SK-N-SH treated with all-trans-retinoic acid at 6 μM for 48 hours (cell line): ENCODE measurements around the gene PARP15.

Experiments
- ATAC-seq: fragments of 200-7000 bp; cut with Tn5 transposase; 3 replicates; pipeline ENCODE4 v1.9.1; 2020; ENCODE audit warnings: mild to moderate bottlenecking, moderate library complexity
- ARNTL ChIP-seq: fragments of 450-650 bp; formaldehyde crosslinking; IDR thresholded peaks from 2 replicates; pipeline ENCODE4 v1.5.0; 2020; ENCODE audit warnings: low read depth, mild to moderate bottlenecking, moderate library complexity, borderline replicate concordance
- BACH2 ChIP-seq: fragments of 250-450 bp; sonication (Bioruptor Pico); IDR thresholded peaks from 2 replicates; pipeline ENCODE4 v1.9.0; 2021; ENCODE audit warnings: mild to moderate bottlenecking, borderline replicate concordance
- CSDC2 ChIP-seq: fragments of 250-450 bp; sonication (Bioruptor Pico); IDR thresholded peaks from 2 replicates; pipeline ENCODE4 v1.5.0; 2020; ENCODE audit warnings: mild to moderate bottlenecking, moderate library complexity
- ESRRG ChIP-seq: fragments of 250-450 bp; sonication (Bioruptor Pico); IDR thresholded peaks from 2 replicates; pipeline ENCODE4 v1.6.1; 2021; ENCODE audit warnings: mild to moderate bottlenecking
- GLIS3 ChIP-seq: fragments of 250-450 bp; sonication (Bioruptor Pico); IDR thresholded peaks from 2 replicates; pipeline ENCODE4 v1.5.0; 2020; ENCODE audit warnings: mild to moderate bottlenecking, moderate library complexity
- ISL1 ChIP-seq: fragments of 250-450 bp; sonication (Bioruptor Pico); IDR thresholded peaks from 2 replicates; pipeline ENCODE4 v2.1.2; 2022; ENCODE audit warnings: mild to moderate bottlenecking, moderate library complexity
- OSR1 ChIP-seq: fragments of 250-450 bp; sonication (Bioruptor Pico); IDR thresholded peaks from 2 replicates; pipeline ENCODE4 v1.8.0; 2022; ENCODE audit warnings: moderate library complexity, mild to moderate bottlenecking, inconsistent platforms
- POU6F1 ChIP-seq: fragments of 250-450 bp; sonication (Bioruptor Pico); IDR thresholded peaks from 2 replicates; pipeline ENCODE4 v1.8.0; 2021; ENCODE audit warnings: low read depth, mild to moderate bottlenecking, moderate library complexity, borderline replicate concordance
- PPARA ChIP-seq: fragments of 250-450 bp; sonication (Bioruptor Pico); IDR thresholded peaks from 2 replicates; pipeline ENCODE4 v1.5.0; 2020; ENCODE audit warnings: mild to moderate bottlenecking, borderline replicate concordance
- RARB ChIP-seq: fragments of 250-450 bp; sonication (Bioruptor Pico); IDR thresholded peaks from 2 replicates; pipeline ENCODE4 v1.8.0; 2021; ENCODE audit warnings: mild to moderate bottlenecking, moderate library complexity
- TCF4 ChIP-seq: fragments of 250-450 bp; sonication (Bioruptor Pico); IDR thresholded peaks from 2 replicates; pipeline ENCODE4 v1.8.0; 2021; ENCODE audit warnings: mild to moderate bottlenecking, moderate library complexity, borderline replicate concordance
- TOX ChIP-seq: fragments of 250-450 bp; sonication (Bioruptor Pico); IDR thresholded peaks from 2 replicates; pipeline ENCODE4 v1.8.0; 2021; ENCODE audit warnings: mild to moderate bottlenecking, moderate library complexity, borderline replicate concordance
- ZC3H10 ChIP-seq: fragments of 250-450 bp; sonication (Bioruptor Pico); IDR thresholded peaks from 2 replicates; pipeline ENCODE4 v1.5.1; 2021; ENCODE audit warnings: mild to moderate bottlenecking, moderate library complexity
- ZFP30 ChIP-seq: fragments of 450-650 bp; formaldehyde crosslinking; IDR thresholded peaks from 2 replicates; pipeline ENCODE4 v1.5.0; 2022; ENCODE audit warnings: mild to moderate bottlenecking, moderate library complexity
- ZNF565 ChIP-seq: fragments of 450-650 bp; formaldehyde crosslinking; conservative IDR thresholded peaks from 2 replicates; pipeline ENCODE4 v1.5.0; 2020; ENCODE audit warnings: low read depth, mild to moderate bottlenecking, moderate library complexity
- TF ChIP-seq, protein P1 (sequence below): fragments of 250-450 bp; sonication (Bioruptor Pico); IDR thresholded peaks from 2 replicates; pipeline ENCODE4 v1.5.1; 2020; ENCODE audit warnings: low read depth, mild to moderate bottlenecking, moderate library complexity
- TF ChIP-seq, protein P2 (sequence below): fragments of 250-450 bp; sonication (Bioruptor Pico); IDR thresholded peaks from 2 replicates; pipeline ENCODE4 v1.5.0; 2020; ENCODE audit warnings: mild to moderate bottlenecking, moderate library complexity
- TF ChIP-seq, protein P3 (sequence below): fragments of 250-450 bp; sonication (Bioruptor Pico); IDR thresholded peaks from 2 replicates; pipeline ENCODE4 v1.8.0; 2020; ENCODE audit warnings: mild to moderate bottlenecking, moderate library complexity, borderline replicate concordance

PARP15 gene

GRCh38 chr3:122674339-122674738 lies 96.9 kb downstream of the PARP15 start (continued):
- TF ChIP-seq, protein P1, sequence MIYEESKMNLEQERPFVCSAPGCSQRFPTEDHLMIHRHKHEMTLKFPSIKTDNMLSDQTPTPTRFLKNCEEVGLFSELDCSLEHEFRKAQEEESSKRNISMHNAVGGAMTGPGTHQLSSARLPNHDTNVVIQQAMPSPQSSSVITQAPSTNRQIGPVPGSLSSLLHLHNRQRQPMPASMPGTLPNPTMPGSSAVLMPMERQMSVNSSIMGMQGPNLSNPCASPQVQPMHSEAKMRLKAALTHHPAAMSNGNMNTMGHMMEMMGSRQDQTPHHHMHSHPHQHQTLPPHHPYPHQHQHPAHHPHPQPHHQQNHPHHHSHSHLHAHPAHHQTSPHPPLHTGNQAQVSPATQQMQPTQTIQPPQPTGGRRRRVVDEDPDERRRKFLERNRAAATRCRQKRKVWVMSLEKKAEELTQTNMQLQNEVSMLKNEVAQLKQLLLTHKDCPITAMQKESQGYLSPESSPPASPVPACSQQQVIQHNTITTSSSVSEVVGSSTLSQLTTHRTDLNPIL = no peak
- no peak for TF ChIP-seq ZNF565 (CRISPR knock-in tag)
- TF ChIP-seq BACH2 (CRISPR knock-in tag) = no peak

- ATAC-seq = no peak; the same call in 2 of the 3 replicates
- TF ChIP-seq ISL1 (CRISPR knock-in tag) (peak; percentile 87), ZC3H10 (CRISPR knock-in tag) (peak; percentile 79; the same call in 1 of the 2 replicates), POU6F1 (CRISPR knock-in tag) (0 out of 2 replicates have a peak, but pooled peaks have one; percentile 16), ESRRG (no peak), GLIS3 (no peak), TOX (CRISPR knock-in tag) (peak; percentile 29; the same call in 1 of the 2 replicates), ZNF565 (CRISPR knock-in tag) (no peak)
- TF ChIP-seq, protein P1 = 0 out of 2 replicates have a peak, but pooled peaks have one; percentile 26
- TF ChIP-seq, protein P2, sequence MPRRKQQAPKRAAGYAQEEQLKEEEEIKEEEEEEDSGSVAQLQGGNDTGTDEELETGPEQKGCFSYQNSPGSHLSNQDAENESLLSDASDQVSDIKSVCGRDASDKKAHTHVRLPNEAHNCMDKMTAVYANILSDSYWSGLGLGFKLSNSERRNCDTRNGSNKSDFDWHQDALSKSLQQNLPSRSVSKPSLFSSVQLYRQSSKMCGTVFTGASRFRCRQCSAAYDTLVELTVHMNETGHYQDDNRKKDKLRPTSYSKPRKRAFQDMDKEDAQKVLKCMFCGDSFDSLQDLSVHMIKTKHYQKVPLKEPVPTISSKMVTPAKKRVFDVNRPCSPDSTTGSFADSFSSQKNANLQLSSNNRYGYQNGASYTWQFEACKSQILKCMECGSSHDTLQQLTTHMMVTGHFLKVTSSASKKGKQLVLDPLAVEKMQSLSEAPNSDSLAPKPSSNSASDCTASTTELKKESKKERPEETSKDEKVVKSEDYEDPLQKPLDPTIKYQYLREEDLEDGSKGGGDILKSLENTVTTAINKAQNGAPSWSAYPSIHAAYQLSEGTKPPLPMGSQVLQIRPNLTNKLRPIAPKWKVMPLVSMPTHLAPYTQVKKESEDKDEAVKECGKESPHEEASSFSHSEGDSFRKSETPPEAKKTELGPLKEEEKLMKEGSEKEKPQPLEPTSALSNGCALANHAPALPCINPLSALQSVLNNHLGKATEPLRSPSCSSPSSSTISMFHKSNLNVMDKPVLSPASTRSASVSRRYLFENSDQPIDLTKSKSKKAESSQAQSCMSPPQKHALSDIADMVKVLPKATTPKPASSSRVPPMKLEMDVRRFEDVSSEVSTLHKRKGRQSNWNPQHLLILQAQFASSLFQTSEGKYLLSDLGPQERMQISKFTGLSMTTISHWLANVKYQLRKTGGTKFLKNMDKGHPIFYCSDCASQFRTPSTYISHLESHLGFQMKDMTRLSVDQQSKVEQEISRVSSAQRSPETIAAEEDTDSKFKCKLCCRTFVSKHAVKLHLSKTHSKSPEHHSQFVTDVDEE (CRISPR knock-in tag) = peak; percentile 62; the same call in 1 of the 2 replicates
Observed at GRCh38 chr3:122676759-122677158, 99.3 kb downstream of the PARP15 start.

DNA sequence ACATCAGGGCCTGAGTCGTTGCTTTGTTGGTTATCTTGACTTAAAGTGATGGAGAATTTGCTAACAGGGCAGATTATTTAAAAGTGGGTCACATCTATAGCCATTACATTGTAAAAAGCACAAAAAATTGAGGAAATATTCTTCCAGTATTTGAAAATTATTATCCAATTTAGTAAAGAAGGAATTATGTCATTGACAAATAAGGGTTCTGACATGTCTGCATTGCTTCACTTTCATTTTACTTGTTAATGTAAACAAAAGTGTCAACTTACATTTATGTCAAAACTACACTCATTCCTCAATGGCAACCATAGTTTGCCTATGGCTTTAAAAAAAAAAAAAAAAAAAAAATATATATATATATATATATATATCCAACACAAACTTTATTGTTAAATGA lies 99.8 kb downstream of the PARP15 start:
- ATAC-seq = no peak
- TF ChIP-seq ARNTL (CRISPR knock-in tag) = no peak
- TF ChIP-seq, protein P2 (CRISPR knock-in tag) = 0 out of 2 replicates have a peak, but pooled peaks have one; percentile 5

GRCh38 chr3:122678506-122678905 lies 101.1 kb downstream of the PARP15 start:
- no peak for ATAC-seq
- TF ChIP-seq ARNTL (CRISPR knock-in tag) (no peak), OSR1 (CRISPR knock-in tag) (no peak), RARB (CRISPR knock-in tag) (no peak), POU6F1 (CRISPR knock-in tag) (no peak), BACH2 (CRISPR knock-in tag) (no peak), CSDC2 (CRISPR knock-in tag) (no peak), PPARA (CRISPR knock-in tag) (no peak), TCF4 (no peak), ISL1 (CRISPR knock-in tag) (no peak), ZC3H10 (CRISPR knock-in tag) (no peak), ZNF565 (CRISPR knock-in tag) (no peak), ZFP30 (CRISPR knock-in tag) (no peak)
- TF ChIP-seq, protein P3, sequence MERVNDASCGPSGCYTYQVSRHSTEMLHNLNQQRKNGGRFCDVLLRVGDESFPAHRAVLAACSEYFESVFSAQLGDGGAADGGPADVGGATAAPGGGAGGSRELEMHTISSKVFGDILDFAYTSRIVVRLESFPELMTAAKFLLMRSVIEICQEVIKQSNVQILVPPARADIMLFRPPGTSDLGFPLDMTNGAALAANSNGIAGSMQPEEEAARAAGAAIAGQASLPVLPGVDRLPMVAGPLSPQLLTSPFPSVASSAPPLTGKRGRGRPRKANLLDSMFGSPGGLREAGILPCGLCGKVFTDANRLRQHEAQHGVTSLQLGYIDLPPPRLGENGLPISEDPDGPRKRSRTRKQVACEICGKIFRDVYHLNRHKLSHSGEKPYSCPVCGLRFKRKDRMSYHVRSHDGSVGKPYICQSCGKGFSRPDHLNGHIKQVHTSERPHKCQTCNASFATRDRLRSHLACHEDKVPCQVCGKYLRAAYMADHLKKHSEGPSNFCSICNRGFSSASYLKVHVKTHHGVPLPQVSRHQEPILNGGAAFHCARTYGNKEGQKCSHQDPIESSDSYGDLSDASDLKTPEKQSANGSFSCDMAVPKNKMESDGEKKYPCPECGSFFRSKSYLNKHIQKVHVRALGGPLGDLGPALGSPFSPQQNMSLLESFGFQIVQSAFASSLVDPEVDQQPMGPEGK (CRISPR knock-in tag) = no peak
- TF ChIP-seq, protein P1 = no peak
